Esophagus squamous epithelium (tissue), 5 donors: ENCODE measurements around the gene TMEM178B. TPM values are rescaled to one million over a fixed set of nuclear protein-coding genes. Genes with fewer than 3 reads are reported as not detected.

Experiments used
- DNase-seq: peaks from one replicate; lab custom pipeline; 2025; lab: John Stamatoyannopoulos, UW
- H3K27ac ChIP-seq, 4 donors: fragments of 200-600 bp; sonication (generic); one replicate each; pipeline ENCODE4 v1.5.1; 2016 to 2019; ENCODE audit warnings: mild to moderate bottlenecking in 1 of 4
- H3K27me3 ChIP-seq, 4 donors: fragments of 200-600 bp; sonication (generic); 1 replicate in 3 of 4; 2 replicates in 1 of 4; pipeline versions ENCODE4 v1.5.1 to v1.6.0; 2017 to 2021; ENCODE audit warnings: antibody characterized with exemption in 1 of 4
- H3K36me3 ChIP-seq, 3 donors: fragments of 200-600 bp; sonication (generic); one replicate each; pipeline ENCODE4 v1.5.1; 2016 to 2019
- H3K4me1 ChIP-seq, 3 donors: fragments of 200-600 bp; sonication (generic); one replicate each; pipeline ENCODE4 v1.5.1; 2017 to 2019
- H3K4me3 ChIP-seq, 4 donors: fragments of 200-600 bp; sonication (generic); 1 replicate in 3 of 4; 2 replicates in 1 of 4; pipeline ENCODE4 v1.5.1; 2016 to 2019; ENCODE audit warnings: mild to moderate bottlenecking in 2 of 4, moderate library complexity in 1 of 4
- H3K9me3 ChIP-seq, 3 donors: fragments of 200-600 bp; sonication (generic); one replicate each; pipeline ENCODE4 v1.5.1; 2016 to 2019
- POLR2A ChIP-seq, 4 donors: fragments of 450-650 bp; IDR thresholded peaks; one replicate each; pipeline ENCODE4 v1.6.1; 2017; ENCODE audit warnings: antibody characterized with exemption in 4 of 4, mild to moderate bottlenecking in 4 of 4, moderate library complexity in 3 of 4
- WGBS, 2 donors: methylation state at CpG; one replicate each; pipeline ENCODE4 v1.1.5; 2018; 5-methylcytosine and 5-hydroxymethylcytosine counted together
- intact Hi-C: fragments of 100-400 bp; cut with DNase I; formaldehyde crosslinking; loops from one replicate; pipeline ENCODE4 v1.15.0; 2022
- total RNA-seq, 4 donors: library from RNA; depleted of rRNA; stranded (reverse); fragments of >200 nt; gene quantifications; one replicate each; pipeline ENCODE4 v1.1.0, GENCODE V29; 2016
- TF ChIP-seq, protein P1 (sequence below), 6 experiments: fragments of 450-650 bp in 4 of 6; fragments of 200-600 bp in 2 of 6; sonication (generic) in 2 of 6; IDR thresholded peaks; one replicate each; pipeline ENCODE4 v1.5.1; 2016 to 2019; ENCODE audit warnings: antibody characterized with exemption in 6 of 6, mild to moderate bottlenecking in 4 of 6, moderate library complexity in 4 of 6
- donor health status: DM: yes; HTN: yes; CAD: no.

The TMEM178B gene
- total RNA-seq, 4 donors from 2014 or later: 0.95 to 1.7 (median 1.2) TPM

DNA sequence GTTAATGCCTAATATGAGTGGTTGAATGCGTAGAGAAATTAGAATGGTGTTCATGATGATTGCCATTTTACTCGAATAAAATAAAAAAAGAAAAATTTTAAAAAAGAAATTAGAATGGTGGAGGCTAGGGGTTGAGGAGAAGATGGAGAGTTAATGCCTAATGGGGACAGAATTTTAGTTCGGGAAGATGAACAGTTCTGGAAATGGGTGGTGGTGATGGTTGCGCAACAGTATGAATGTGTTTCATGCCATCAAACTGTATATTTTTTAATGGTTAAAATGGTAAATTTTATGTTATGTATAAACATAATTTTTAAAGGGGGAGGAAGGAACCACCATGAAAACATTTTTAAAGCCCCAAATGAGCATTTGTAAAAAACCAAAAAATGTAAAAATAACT lies 337.3 kb downstream of the TMEM178B start:
- Histone ChIP-seq H3K4me3 (no peak overlapping the region), H3K9me3 (no peaks in the 10 kb centered on the region), H3K27ac (no peak overlapping the region), H3K36me3 (no peaks in the 10 kb centered on the region), H3K4me1 (no peaks in the 10 kb centered on the region), H3K27me3 (no peaks in the 10 kb centered on the region)
- 91 to 96% methylated on average over 4 of the region's 4 CpGs for WGBS, 2 donors
- intact Hi-C loops: no loop called here
- TF ChIP-seq POLR2A (IDR thresholded peaks at IDR 0.05): no peak
- DNase-seq: no peak

DNA sequence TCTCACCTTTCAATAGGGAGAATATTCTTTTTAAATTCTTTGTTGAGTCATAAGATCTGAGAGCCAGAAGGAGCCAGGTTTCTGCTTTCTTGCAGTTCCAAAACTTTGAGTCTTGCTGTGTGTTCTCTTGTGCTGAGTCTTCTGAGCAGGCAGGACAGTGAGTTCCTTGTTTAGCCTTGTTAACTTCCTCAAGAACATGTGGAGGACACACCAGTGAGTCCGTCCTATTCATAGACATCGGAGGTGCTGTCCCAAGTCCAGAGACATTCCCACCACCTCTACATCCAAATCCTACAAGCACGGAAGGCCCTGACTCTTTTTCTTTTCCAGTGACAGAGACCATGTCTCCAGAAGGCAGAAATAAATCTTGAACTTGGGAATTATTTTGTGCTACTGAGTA lies 342.1 kb downstream of the TMEM178B start:
- TF ChIP-seq, protein P1, sequence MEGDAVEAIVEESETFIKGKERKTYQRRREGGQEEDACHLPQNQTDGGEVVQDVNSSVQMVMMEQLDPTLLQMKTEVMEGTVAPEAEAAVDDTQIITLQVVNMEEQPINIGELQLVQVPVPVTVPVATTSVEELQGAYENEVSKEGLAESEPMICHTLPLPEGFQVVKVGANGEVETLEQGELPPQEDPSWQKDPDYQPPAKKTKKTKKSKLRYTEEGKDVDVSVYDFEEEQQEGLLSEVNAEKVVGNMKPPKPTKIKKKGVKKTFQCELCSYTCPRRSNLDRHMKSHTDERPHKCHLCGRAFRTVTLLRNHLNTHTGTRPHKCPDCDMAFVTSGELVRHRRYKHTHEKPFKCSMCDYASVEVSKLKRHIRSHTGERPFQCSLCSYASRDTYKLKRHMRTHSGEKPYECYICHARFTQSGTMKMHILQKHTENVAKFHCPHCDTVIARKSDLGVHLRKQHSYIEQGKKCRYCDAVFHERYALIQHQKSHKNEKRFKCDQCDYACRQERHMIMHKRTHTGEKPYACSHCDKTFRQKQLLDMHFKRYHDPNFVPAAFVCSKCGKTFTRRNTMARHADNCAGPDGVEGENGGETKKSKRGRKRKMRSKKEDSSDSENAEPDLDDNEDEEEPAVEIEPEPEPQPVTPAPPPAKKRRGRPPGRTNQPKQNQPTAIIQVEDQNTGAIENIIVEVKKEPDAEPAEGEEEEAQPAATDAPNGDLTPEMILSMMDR (IDR thresholded peaks at IDR 0.05): no peak
- TF ChIP-seq POLR2A (IDR thresholded peaks at IDR 0.05): no peak
- Histone ChIP-seq H3K27ac (no peak overlapping the region), H3K36me3 (no peaks in the 10 kb centered on the region), H3K27me3 (no peaks in the 10 kb centered on the region), H3K4me3 (no peak overlapping the region), H3K9me3 (no peaks in the 10 kb centered on the region), H3K4me1 (no peaks in the 10 kb centered on the region)
- no peak for DNase-seq
- intact Hi-C loops: no loop called here
- WGBS, 2 donors: 92 to 93% methylated on average over 3 of the region's 3 CpGs

DNA sequence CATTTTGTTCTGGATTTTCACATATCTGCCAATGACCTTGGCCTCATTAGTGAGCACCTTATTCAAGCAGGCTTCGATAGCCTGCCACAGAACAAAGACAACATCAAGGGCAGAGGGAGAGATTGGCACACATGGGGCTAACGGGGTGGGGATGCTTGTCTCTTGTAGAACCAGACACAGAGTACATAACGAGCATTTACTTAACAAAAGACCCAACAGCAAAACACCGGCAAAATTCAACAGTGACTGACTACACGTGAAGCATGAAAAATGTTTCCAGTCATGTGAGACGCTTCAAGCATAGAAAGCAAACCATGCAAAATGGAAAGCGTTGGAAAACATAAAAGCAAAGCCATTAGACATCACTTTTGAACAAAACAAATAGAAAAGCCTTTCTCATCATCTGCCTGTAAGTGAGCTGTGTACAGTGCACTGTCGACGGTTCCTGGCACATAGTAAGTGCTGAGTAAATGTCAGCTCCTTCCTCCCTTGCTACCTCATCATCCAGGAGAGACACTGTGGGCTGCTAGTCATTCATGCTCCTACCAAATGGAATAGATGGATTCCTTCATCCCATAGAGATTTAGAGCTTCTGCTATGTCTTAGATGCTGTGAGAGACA lies 342.9 kb downstream of the TMEM178B start:
- Histone ChIP-seq H3K4me3 (no peak overlapping the region), H3K36me3 (no peaks in the 10 kb centered on the region), H3K9me3 (no peaks in the 10 kb centered on the region), H3K4me1 (no peaks in the 10 kb centered on the region), H3K27me3 (no peaks in the 10 kb centered on the region), H3K27ac (no peak overlapping the region)
- WGBS, 2 donors: 56 to 70% methylated on average over 8 to 9 of the region's 9 CpGs
- TF ChIP-seq, protein P1 (IDR thresholded peaks at IDR 0.05): no peak
- TF ChIP-seq POLR2A (IDR thresholded peaks at IDR 0.05): no peak
- intact Hi-C loops: no loop called here
- DNase-seq: no peak

DNA sequence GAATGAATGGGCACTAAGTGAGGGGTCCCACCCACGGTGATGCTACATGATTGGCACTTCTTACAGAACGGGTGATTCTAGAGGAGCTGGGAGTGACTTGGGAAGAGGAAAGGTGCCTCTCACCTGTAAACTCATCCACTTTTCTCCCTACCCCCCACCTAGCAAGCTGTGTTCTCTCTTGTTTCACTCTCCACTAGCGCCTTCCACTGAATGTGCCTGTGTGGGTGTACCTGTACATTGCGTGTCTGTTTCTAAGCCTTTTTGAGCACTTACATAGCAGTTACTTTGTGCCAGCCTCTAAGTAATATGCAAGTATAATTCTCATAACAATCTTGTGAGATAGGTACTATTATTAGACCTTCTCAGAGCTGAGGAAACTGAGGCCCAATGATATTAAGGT lies 343.6 kb downstream of the TMEM178B start:
- Histone ChIP-seq H3K4me1 (no peaks in the 10 kb centered on the region), H3K36me3 (no peaks in the 10 kb centered on the region), H3K4me3 (no peak overlapping the region), H3K9me3 (no peaks in the 10 kb centered on the region), H3K27ac (no peak overlapping the region), H3K27me3 (no peaks in the 10 kb centered on the region)
- TF ChIP-seq POLR2A (IDR thresholded peaks at IDR 0.05): no peak
- TF ChIP-seq, protein P1 (IDR thresholded peaks at IDR 0.05): no peak
- 81 to 85% methylated on average over 4 of the region's 4 CpGs for WGBS, 2 donors
- intact Hi-C loops: no loop called here
- no peak for DNase-seq

DNA sequence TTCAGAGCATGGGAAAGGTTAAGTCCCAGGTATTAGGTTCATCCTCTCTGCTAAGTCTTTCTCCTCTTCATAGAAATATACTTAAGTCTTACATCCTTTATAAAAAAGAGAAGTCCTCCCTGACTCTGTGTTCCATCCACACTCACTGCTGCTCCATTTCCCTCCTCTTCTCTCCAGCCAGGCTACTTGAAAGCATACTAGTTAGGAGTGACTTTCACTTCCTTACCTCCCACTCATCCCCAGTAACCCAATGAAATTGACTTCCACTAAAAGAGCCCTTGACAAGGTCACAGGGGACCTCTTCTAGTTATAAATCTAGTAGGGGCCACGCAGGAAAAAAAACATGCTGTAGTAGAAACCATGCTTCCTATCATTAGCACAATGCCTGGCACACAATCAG lies 344.2 kb downstream of the TMEM178B start:
- WGBS, 2 donors: 80 to 93% methylated on average over 1 of the region's 1 CpG
- H3K4me3 ChIP-seq: no peak overlapping the region
- DNase-seq: no peak
- H3K9me3 ChIP-seq: no peaks in the 10 kb centered on the region
- H3K36me3 ChIP-seq: no peaks in the 10 kb centered on the region
- no peaks in the 10 kb centered on the region for H3K4me1 ChIP-seq
- TF ChIP-seq, protein P1 (IDR thresholded peaks at IDR 0.05): no peak
- no peak for TF ChIP-seq POLR2A (IDR thresholded peaks at IDR 0.05)
- no peaks in the 10 kb centered on the region for H3K27me3 ChIP-seq
- H3K27ac ChIP-seq: no peak overlapping the region
- intact Hi-C loops: no loop called here

DNA sequence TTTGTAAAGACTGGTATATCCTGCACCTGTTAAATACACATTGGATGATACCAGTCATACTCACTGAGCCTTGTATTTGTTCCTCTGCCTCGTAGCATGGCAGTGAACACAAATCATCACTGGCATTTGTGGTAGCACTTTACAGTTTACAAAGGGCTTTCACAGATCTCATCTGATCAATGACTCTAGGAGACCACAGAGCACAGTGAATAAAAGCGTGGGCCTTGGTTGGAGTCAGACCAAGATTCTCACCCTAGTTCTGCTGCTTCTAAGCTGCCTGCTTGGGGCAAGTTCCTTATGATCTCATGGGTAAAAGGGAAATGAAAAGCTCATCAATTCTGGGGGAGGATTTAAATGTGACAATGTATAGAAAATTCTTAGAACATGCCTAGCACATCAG lies 347.4 kb downstream of the TMEM178B start:
- Histone ChIP-seq H3K9me3 (no peaks in the 10 kb centered on the region), H3K27ac (no peak overlapping the region), H3K27me3 (no peaks in the 10 kb centered on the region), H3K4me3 (no peak overlapping the region), H3K4me1 (no peaks in the 10 kb centered on the region), H3K36me3 (no peaks in the 10 kb centered on the region)
- no peak for TF ChIP-seq POLR2A (IDR thresholded peaks at IDR 0.05)
- TF ChIP-seq, protein P1 (IDR thresholded peaks at IDR 0.05): no peak
- intact Hi-C loops: no loop called here
- 58 to 68% methylated on average over 2 of the region's 2 CpGs for WGBS, 2 donors
- DNase-seq: no peak
